Measurements from ENCODE around the gene CD200.

Gene CD200

GRCh38 chr3:112302881-112303763, 29.8 kb upstream of the CD200 start:
- TF ChIP-seq, protein P1, sequence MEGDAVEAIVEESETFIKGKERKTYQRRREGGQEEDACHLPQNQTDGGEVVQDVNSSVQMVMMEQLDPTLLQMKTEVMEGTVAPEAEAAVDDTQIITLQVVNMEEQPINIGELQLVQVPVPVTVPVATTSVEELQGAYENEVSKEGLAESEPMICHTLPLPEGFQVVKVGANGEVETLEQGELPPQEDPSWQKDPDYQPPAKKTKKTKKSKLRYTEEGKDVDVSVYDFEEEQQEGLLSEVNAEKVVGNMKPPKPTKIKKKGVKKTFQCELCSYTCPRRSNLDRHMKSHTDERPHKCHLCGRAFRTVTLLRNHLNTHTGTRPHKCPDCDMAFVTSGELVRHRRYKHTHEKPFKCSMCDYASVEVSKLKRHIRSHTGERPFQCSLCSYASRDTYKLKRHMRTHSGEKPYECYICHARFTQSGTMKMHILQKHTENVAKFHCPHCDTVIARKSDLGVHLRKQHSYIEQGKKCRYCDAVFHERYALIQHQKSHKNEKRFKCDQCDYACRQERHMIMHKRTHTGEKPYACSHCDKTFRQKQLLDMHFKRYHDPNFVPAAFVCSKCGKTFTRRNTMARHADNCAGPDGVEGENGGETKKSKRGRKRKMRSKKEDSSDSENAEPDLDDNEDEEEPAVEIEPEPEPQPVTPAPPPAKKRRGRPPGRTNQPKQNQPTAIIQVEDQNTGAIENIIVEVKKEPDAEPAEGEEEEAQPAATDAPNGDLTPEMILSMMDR (IDR thresholded peaks at IDR 0.05): no peak
- H3K27ac ChIP-seq: no peak overlapping the region

- H3K27ac ChIP-seq: no peak overlapping the region
- TF ChIP-seq, protein P1 (IDR thresholded peaks at IDR 0.05): no peak
- TF ChIP-seq ZFX (IDR thresholded peaks at IDR 0.05; ENCODE audit: borderline replicate concordance): no peak
Measured at GRCh38 chr3:112303764-112304325, 29.1 kb upstream of the CD200 start.

- no peak overlapping the region for H3K27ac ChIP-seq
- TF ChIP-seq ZFX (IDR thresholded peaks at IDR 0.05; ENCODE audit: borderline replicate concordance): no peak
- TF ChIP-seq, protein P1 (IDR thresholded peaks at IDR 0.05): no peak
Measured at GRCh38 chr3:112304611-112305010, 28.3 kb upstream of the CD200 start.

GRCh38 chr3:112306825-112307224, 26.1 kb upstream of the CD200 start:
- TF ChIP-seq, protein P1 (IDR thresholded peaks at IDR 0.05): no peak
- no peak for TF ChIP-seq ZFX (IDR thresholded peaks at IDR 0.05; ENCODE audit: borderline replicate concordance)
- H3K27ac ChIP-seq: no peak overlapping the region

- TF ChIP-seq, protein P1 (IDR thresholded peaks at IDR 0.05): no peak
- no peak for TF ChIP-seq ZFX (IDR thresholded peaks at IDR 0.05; ENCODE audit: borderline replicate concordance)
- no peak overlapping the region for H3K27ac ChIP-seq
Measured at GRCh38 chr3:112307557-112307956, 25.4 kb upstream of the CD200 start.

GRCh38 chr3:112308151-112308911, 24.6 kb upstream of the CD200 start:
- H3K27ac ChIP-seq: no peak overlapping the region
- TF ChIP-seq ZFX (IDR thresholded peaks at IDR 0.05; ENCODE audit: borderline replicate concordance): no peak
- TF ChIP-seq, protein P1 (IDR thresholded peaks at IDR 0.05): no peak
